GM12891 (cell line): Measurements from ENCODE around the gene SYT1.

ENCODE experiments used
- POLR2AphosphoS5 ChIP-seq: IDR thresholded peaks from 2 replicates; pipeline ENCODE4 v1.6.1; 2011; ENCODE audit warnings: low read depth, low read length, control low read depth
- SPI1 ChIP-seq: IDR thresholded peaks from 2 replicates; pipeline ENCODE4 v1.6.1; 2011; ENCODE audit warnings: low read depth, low read length, control low read depth

DNA sequence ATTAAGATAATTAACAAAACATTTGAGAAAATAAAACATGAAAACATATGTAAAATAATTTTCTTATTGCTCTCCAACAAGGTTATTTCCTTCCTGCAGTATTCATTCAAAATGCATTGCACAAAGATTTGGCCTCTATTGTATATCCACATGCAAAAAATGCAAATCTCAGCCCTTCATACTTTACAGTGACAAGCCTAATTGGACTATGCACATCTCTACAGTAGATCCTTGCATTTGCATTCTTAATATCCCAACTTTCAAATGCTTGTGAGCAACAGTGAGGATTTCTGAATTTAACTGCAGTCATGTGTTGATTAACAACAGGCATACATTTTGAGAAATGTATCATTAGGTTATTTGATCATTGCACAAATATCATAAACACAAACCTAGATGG, 492.5 kb downstream of the SYT1 start:
- TF ChIP-seq POLR2AphosphoS5 (no peak), SPI1 (no peak)
